ENCODE measurements around the gene RET.

GRCh38 chr10:43082746-43083145, 5.9 kb downstream of the RET start:
- TF ChIP-seq POLR2A (IDR thresholded peaks at IDR 0.05) (no peak), CTCF (IDR thresholded peaks at IDR 0.05) (no peak)

Data from right lobe of liver (tissue), 4 donors.